Osteoblast (primary cell): ENCODE results near the gene EDN2. TPM values are rescaled to one million over a fixed set of nuclear protein-coding genes. Genes with fewer than 3 reads are reported as not detected.

Experiments used
- DNase-seq: peaks from one replicate; pipeline ENCODE4 v3.0.0; 2011; ENCODE audit warnings: low spot score, mixed read lengths; ENCODE audit not compliant: insufficient read length; ENCODE audit errors: missing footprints
- H2AFZ ChIP-seq: 2 replicates; pipeline ENCODE4 v1.6.0; 2011; ENCODE audit warnings: mild to moderate bottlenecking, low read length
- H3K27ac ChIP-seq: 2 replicates; pipeline ENCODE4 v1.5.1; 2011; ENCODE audit warnings: mild to moderate bottlenecking, low read depth, low read length, moderate library complexity
- H3K27me3 ChIP-seq: 2 replicates; pipeline ENCODE4 v1.6.0; 2012; ENCODE audit warnings: mild to moderate bottlenecking, control low read depth, inconsistent platforms, low read length, moderate library complexity; ENCODE audit not compliant: insufficient read depth
- H3K36me3 ChIP-seq: 2 replicates; pipeline ENCODE4 v1.5.1; 2011; ENCODE audit warnings: mild to moderate bottlenecking, low read length, control low read depth, moderate library complexity; ENCODE audit not compliant: insufficient read depth
- H3K4me1 ChIP-seq: 2 replicates; pipeline ENCODE4 v1.5.1; 2011; ENCODE audit warnings: mild to moderate bottlenecking, low read length, control low read depth, moderate library complexity; ENCODE audit not compliant: insufficient read depth
- H3K4me2 ChIP-seq: 2 replicates; pipeline ENCODE4 v1.6.0; 2011; ENCODE audit warnings: mild to moderate bottlenecking, low read length; ENCODE audit not compliant: insufficient read depth
- H3K4me3 ChIP-seq: fragments of 200-600 bp; sonication (generic); 3 replicates; pipeline ENCODE4 v1.5.1; 2012; ENCODE audit warnings: mild to moderate bottlenecking, low read length, inconsistent platforms; ENCODE audit not compliant: insufficient read depth
- H3K79me2 ChIP-seq: 2 replicates; pipeline ENCODE4 v1.6.0; 2012; ENCODE audit warnings: mild to moderate bottlenecking, low read length, control low read depth, inconsistent platforms; ENCODE audit not compliant: insufficient read depth
- H3K9me3 ChIP-seq: 2 replicates; pipeline ENCODE4 v1.5.1; 2011; ENCODE audit warnings: low read depth, low read length, control low read depth
- H4K20me1 ChIP-seq: 2 replicates; pipeline ENCODE4 v1.6.0; 2012; ENCODE audit warnings: mild to moderate bottlenecking, low read length, control low read depth; ENCODE audit not compliant: insufficient read depth
- total RNA-seq: library from RNA; depleted of rRNA; stranded (reverse); fragments of >200 nt; gene quantifications from 2 replicates; pipeline ENCODE4 v1.2.3, GENCODE V29; 2012
- TF ChIP-seq, protein P1 (sequence below): IDR thresholded peaks from 2 replicates; pipeline ENCODE4 v1.5.1; 2011; ENCODE audit warnings: mild to moderate bottlenecking, low read depth, low read length, moderate library complexity; ENCODE audit errors: extremely low read depth

EDN2 gene
- total RNA-seq, 1 donor = not detected

DNA sequence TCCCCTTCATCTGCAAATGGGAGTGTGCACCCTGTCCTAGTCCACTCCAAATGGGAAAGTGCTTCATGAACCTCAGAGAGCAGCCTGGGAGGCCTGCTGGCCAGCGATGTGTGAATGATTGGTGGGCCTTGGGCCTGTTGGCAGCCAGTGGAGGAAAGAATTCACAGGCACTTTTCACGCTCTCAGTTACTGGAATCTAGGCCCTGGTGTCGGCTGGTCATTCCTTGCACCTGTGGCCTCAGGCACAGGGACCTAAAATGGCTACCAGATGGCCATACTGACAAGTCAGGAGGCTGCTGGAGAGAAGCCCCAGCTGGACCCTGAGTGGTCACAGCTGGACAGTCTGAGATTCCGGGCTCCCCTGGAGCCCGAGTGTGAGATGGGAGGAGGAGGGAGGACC lies 18.4 kb upstream of the EDN2 start:
- DNase-seq = no peak
- no peak overlapping the region for H3K4me2 ChIP-seq
- no peaks in the 10 kb centered on the region for H3K79me2 ChIP-seq
- TF ChIP-seq, protein P1, sequence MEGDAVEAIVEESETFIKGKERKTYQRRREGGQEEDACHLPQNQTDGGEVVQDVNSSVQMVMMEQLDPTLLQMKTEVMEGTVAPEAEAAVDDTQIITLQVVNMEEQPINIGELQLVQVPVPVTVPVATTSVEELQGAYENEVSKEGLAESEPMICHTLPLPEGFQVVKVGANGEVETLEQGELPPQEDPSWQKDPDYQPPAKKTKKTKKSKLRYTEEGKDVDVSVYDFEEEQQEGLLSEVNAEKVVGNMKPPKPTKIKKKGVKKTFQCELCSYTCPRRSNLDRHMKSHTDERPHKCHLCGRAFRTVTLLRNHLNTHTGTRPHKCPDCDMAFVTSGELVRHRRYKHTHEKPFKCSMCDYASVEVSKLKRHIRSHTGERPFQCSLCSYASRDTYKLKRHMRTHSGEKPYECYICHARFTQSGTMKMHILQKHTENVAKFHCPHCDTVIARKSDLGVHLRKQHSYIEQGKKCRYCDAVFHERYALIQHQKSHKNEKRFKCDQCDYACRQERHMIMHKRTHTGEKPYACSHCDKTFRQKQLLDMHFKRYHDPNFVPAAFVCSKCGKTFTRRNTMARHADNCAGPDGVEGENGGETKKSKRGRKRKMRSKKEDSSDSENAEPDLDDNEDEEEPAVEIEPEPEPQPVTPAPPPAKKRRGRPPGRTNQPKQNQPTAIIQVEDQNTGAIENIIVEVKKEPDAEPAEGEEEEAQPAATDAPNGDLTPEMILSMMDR = no peak
- H3K36me3 ChIP-seq = no peaks in the 10 kb centered on the region
- no peak overlapping the region for H3K4me3 ChIP-seq
- H3K9me3 ChIP-seq = no peaks in the 10 kb centered on the region
- peaks cover 2% of the 10 kb centered on the region for H3K27me3 ChIP-seq
- H2AFZ ChIP-seq = no peak overlapping the region
- peaks cover 11% of the 10 kb centered on the region for H3K4me1 ChIP-seq
- no peak overlapping the region for H3K27ac ChIP-seq
- no peaks in the 10 kb centered on the region for H4K20me1 ChIP-seq

DNA sequence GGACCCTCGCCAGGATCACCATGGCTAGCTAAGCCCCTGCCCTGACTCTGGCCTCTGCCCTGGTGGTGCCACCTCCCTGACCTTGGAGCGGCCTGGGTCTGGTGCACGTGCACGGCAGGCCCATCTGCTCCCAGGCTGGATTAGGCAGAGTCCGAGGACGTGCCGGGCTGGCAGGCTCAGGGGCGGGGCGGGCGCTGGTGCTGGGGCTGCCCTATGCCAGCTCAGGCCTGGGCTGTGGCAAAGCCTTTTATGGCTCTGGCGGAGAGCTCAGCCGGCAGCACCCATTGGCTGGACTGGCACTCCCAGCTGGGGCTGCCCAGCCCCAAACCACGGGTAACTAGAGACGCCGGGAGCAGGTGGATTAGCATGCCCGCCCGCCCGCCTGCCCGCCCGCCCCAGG lies 17.1 kb upstream of the EDN2 start:
- H3K4me2 ChIP-seq = no peak overlapping the region
- H3K36me3 ChIP-seq = no peaks in the 10 kb centered on the region
- H3K4me1 ChIP-seq = peaks cover 13% of the 10 kb centered on the region
- no peaks in the 10 kb centered on the region for H3K9me3 ChIP-seq
- H3K4me3 ChIP-seq = no peak overlapping the region
- H3K27ac ChIP-seq = no peak overlapping the region
- no peaks in the 10 kb centered on the region for H3K79me2 ChIP-seq
- no peak overlapping the region for H2AFZ ChIP-seq
- TF ChIP-seq, protein P1 = no peak
- H3K27me3 ChIP-seq = peaks cover 2% of the 10 kb centered on the region
- DNase-seq = no peak
- H4K20me1 ChIP-seq = no peaks in the 10 kb centered on the region

DNA sequence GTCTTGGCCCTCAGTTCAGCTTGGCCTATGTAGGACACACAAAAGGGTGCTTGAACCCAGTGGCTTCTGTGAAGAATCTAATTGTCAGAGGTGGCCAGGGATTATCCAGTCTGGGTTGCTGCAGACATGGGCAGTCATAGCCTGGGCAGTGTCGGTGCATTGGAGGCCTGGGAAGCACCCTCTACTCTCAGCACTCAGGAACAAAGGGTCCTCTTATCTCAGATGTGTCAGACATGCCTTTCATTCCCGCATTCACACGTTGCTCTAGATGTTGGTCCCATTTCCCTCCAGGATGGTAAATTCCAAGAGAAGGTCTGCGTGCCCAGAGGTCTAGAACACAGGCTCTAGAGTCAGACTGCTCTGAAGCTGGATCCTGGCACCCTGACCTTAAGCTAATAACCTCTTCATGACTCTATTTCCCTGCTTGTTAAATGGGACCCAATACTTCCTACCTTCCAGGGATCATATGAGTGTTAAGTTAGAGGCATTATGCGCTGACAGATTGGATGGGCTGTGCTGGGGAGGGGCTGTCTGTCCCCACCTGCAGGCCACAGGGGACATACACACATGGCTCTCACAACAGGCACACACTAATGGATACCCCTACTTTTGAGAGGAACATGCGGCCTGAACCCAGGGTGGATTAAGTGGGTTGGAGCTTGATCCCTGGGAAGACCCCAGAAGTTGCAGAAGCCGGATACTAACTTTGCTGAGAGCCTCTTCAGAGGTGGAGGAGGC lies 16.5 kb upstream of the EDN2 start:
- Histone ChIP-seq H3K4me2 (no peak overlapping the region), H3K27ac (no peak overlapping the region), H3K9me3 (no peaks in the 10 kb centered on the region), H4K20me1 (no peaks in the 10 kb centered on the region), H3K4me3 (no peak overlapping the region), H3K27me3 (peaks cover 2% of the 10 kb centered on the region), H2AFZ (no peak overlapping the region), H3K79me2 (no peaks in the 10 kb centered on the region), H3K36me3 (no peaks in the 10 kb centered on the region), H3K4me1 (peaks cover 19% of the 10 kb centered on the region)
- no peak for DNase-seq
- TF ChIP-seq, protein P1 = no peak

DNA sequence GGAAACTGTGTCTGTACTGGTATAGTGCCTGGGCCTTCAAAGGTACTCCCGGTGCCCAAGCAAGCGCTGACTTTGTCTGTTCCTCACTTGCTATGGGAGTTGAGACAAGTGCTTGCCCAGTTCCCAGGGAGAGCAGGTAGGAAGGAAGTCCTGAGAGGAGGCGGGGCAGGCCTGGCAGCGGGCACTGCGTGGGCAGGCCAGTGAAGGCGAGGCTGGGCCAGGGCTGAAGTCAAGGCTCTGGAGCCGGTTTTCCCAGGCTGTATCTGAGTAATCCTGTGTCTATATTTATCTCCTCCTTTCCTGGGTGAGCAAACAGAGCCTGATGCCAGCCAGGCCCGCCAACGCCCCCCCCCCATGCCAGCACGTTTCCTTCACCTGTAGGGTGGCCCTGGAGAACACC lies 15.9 kb upstream of the EDN2 start:
- H4K20me1 ChIP-seq = no peaks in the 10 kb centered on the region
- H3K79me2 ChIP-seq = no peaks in the 10 kb centered on the region
- peak; percentile 99 for DNase-seq
- peaks cover 2% of the 10 kb centered on the region for H3K27me3 ChIP-seq
- H3K4me3 ChIP-seq = no peak overlapping the region
- H3K4me2 ChIP-seq = no peak overlapping the region
- peaks cover 22% of the 10 kb centered on the region for H3K4me1 ChIP-seq
- TF ChIP-seq, protein P1 = no peak
- no peak overlapping the region for H2AFZ ChIP-seq
- H3K9me3 ChIP-seq = no peaks in the 10 kb centered on the region
- H3K27ac ChIP-seq = no peak overlapping the region
- no peaks in the 10 kb centered on the region for H3K36me3 ChIP-seq
